Measurements from ENCODE around the gene TRAPPC8.
"Not testable (repeated sequence)": the region's sequence is repeated elsewhere in the genome, so short reads cannot be mapped to it uniquely, and the experiment has no call there.

TRAPPC8 gene

GRCh38 chr18:31943878-31944816 is 1.2 kb upstream of the TRAPPC8 start:
- DNase-seq (ENCODE audit: low read depth) = no peak

GRCh38 chr18:31942291-31942998 is 483 bp downstream of the TRAPPC8 start:
- DNase-seq (ENCODE audit: low read depth) = no peak

GRCh38 chr18:31941010-31941809 is 1.7 kb downstream of the TRAPPC8 start:
- DNase-seq (ENCODE audit: low read depth) = no peak

GRCh38 chr18:31934773-31935172 is 8.2 kb downstream of the TRAPPC8 start:
- not testable (repeated sequence) for DNase-seq (ENCODE audit: low read depth)

GRCh38 chr18:31931886-31932240 is 11.1 kb downstream of the TRAPPC8 start:
- DNase-seq (ENCODE audit: low read depth) = no peak

GRCh38 chr18:31931163-31931885 is 11.6 kb downstream of the TRAPPC8 start:
- no peak for DNase-seq (ENCODE audit: low read depth)

GRCh38 chr18:31929273-31929672 is 13.7 kb downstream of the TRAPPC8 start:
- DNase-seq (ENCODE audit: low read depth) = no peak

- DNase-seq (ENCODE audit: low read depth) = not testable (repeated sequence)
Measured at GRCh38 chr18:31926988-31927387, 15.9 kb downstream of the TRAPPC8 start.

- no peak for DNase-seq (ENCODE audit: low read depth)
Measured at GRCh38 chr18:31920277-31920676, 22.7 kb downstream of the TRAPPC8 start.

- not testable (repeated sequence) for DNase-seq (ENCODE audit: low read depth)
Measured at GRCh38 chr18:31919366-31919765, 23.6 kb downstream of the TRAPPC8 start.

GRCh38 chr18:31918733-31919132 is 24.2 kb downstream of the TRAPPC8 start:
- no peak for DNase-seq (ENCODE audit: low read depth)

- DNase-seq (ENCODE audit: low read depth) = no peak
Measured at GRCh38 chr18:31901063-31901462, 41.9 kb downstream of the TRAPPC8 start.

- not testable (repeated sequence) for DNase-seq (ENCODE audit: low read depth)
Measured at GRCh38 chr18:31899771-31900170, 43.2 kb downstream of the TRAPPC8 start.

- no peak for DNase-seq (ENCODE audit: low read depth)
Measured at GRCh38 chr18:31892936-31893335, 50.0 kb downstream of the TRAPPC8 start.

GRCh38 chr18:31891566-31891965 is 51.4 kb downstream of the TRAPPC8 start:
- DNase-seq (ENCODE audit: low read depth) = no peak

- no peak for DNase-seq (ENCODE audit: low read depth)
Measured at GRCh38 chr18:31884020-31884419, 58.9 kb downstream of the TRAPPC8 start.

GRCh38 chr18:31880186-31880898 is 62.6 kb downstream of the TRAPPC8 start:
- DNase-seq (ENCODE audit: low read depth) = no peak

- DNase-seq (ENCODE audit: low read depth) = no peak
Measured at GRCh38 chr18:31878358-31878757, 64.6 kb downstream of the TRAPPC8 start.

GRCh38 chr18:31877900-31878299 is 65.0 kb downstream of the TRAPPC8 start:
- no peak for DNase-seq (ENCODE audit: low read depth)

- DNase-seq (ENCODE audit: low read depth) = no peak
Measured at GRCh38 chr18:31876707-31877106, 66.2 kb downstream of the TRAPPC8 start.

GRCh38 chr18:31875301-31875700 is 67.6 kb downstream of the TRAPPC8 start:
- no peak for DNase-seq (ENCODE audit: low read depth)

Data from stimulated activated CD8-positive, alpha-beta memory T cell treated with anti-CD3 and anti-CD28 coated beads, Interleukin-12 subunit alpha, Interleukin-12 subunit beta, amount 100 ng/mL, for 1 hour (primary cell).